NCI-H345 treated with DMSO at 0.1 percent for 48 hours (cell line): Measurements from ENCODE around the gene SH2D7.
"Not testable (repeated sequence)": the region's sequence is repeated elsewhere in the genome, so short reads cannot be mapped to it uniquely, and the experiment has no call there.

Experiments used
- DNase-seq: peaks from one replicate; lab custom pipeline; 2025; ENCODE audit not compliant: unreplicated experiment; lab: John Stamatoyannopoulos, UW

SH2D7 gene

DNA sequence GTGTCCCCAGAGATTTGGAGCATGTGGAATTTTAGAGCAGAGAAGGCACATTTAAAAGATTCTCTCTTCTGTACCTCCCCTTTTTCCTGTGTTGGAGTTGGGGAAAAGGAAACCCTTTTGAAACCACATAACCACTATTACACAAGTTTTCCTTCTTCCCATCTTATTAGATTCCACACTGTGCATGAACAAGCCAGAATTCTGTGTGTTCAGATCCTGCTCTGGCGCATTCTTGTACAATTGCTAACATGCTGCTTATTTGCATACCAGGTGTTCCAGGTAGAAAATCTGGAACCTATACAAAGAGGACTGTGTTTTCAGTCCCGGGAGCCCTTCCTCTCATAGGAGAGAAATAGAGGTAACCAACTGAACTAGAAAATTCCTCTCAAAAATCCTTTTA is 41.4 kb downstream of the SH2D7 start:
- DNase-seq, result no peak

DNA sequence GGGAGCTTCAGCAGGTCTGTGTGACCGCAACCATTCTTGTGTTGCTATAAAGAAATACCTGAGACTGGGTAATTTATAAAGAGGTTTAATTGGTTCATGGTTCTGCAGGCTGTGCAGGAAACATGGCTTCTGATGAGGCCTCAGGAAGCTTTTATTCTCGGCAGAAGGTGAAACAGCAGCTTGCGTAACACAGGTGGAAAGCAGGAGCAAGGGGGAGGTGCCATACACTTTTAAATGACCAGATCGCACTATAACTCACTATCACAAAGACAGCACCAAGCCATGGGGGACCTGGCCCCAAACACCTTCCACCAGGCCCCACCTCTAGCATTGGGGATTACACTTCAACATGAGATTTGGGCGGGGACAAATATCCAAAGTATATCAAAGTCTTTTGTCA is 47.2 kb downstream of the SH2D7 start:
- no peak for DNase-seq

- no peak for DNase-seq
Observed at GRCh38 chr15:78140292-78140691, 47.9 kb downstream of the SH2D7 start.

GRCh38 chr15:78142332-78142731 is 50.0 kb downstream of the SH2D7 start:
- no peak for DNase-seq

- DNase-seq, result no peak
Observed at GRCh38 chr15:78146425-78147154, 54.2 kb downstream of the SH2D7 start.

DNA sequence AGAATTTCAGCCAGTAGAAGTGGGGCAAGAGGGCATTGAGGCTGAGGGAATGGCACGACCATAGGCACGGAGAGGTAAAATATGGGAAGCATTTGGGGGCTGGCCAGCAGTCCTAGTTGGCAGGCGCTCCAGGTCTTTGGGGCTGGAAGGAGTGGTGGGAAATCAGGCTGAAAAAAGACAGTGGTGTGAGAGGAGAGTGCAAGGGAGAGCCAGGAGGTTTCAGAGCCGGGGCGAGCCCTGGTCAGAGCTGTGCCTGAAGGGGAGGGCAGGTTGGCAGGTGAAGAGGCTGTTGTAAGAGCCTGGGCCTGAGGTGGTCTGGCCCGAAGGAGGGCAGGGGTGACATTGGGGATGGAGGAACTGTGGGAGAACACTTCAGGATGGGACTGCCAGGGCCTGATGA is 55.2 kb downstream of the SH2D7 start:
- no peak for DNase-seq

DNA sequence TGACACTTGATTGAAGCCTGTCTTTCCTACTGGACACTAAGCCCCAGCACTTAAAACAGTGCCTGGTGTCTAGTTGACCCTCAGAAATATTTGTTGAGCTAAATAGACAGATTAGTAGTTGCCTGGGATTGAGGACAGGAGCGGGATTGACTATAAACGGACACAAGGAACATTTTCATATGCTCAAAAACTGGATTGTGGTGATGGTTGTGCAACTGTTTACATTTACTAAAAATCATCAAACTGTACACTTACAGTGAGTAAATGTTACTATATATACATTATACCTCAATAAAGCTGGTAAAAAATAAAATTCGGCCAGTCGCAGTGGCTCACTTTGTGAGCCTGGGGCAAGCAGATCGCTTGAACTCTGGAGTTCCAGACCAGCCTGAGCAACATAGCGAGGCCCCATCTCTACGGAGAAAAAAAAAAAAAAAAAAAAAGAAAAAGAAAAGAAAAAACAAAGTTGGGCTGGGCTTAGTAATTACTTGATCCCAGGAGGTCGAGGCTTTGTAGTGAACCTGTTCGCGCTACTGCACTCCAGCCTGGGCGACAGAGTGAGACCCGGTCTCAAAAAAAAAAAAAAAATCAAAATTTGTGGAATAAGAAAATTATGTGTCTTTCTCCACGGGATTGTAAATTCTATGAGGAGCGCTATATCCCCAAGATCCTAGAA is 56.2 kb downstream of the SH2D7 start:
- DNase-seq, result no peak

- DNase-seq, result peak; percentile 79
Observed at GRCh38 chr15:78149068-78149804, 56.9 kb downstream of the SH2D7 start, which contains the start of gene IDH3A. TSS of gene IDH3A (plus strand) at chr15:78149362. CDS start at chr15:78149404, 42 bp downstream.

DNA sequence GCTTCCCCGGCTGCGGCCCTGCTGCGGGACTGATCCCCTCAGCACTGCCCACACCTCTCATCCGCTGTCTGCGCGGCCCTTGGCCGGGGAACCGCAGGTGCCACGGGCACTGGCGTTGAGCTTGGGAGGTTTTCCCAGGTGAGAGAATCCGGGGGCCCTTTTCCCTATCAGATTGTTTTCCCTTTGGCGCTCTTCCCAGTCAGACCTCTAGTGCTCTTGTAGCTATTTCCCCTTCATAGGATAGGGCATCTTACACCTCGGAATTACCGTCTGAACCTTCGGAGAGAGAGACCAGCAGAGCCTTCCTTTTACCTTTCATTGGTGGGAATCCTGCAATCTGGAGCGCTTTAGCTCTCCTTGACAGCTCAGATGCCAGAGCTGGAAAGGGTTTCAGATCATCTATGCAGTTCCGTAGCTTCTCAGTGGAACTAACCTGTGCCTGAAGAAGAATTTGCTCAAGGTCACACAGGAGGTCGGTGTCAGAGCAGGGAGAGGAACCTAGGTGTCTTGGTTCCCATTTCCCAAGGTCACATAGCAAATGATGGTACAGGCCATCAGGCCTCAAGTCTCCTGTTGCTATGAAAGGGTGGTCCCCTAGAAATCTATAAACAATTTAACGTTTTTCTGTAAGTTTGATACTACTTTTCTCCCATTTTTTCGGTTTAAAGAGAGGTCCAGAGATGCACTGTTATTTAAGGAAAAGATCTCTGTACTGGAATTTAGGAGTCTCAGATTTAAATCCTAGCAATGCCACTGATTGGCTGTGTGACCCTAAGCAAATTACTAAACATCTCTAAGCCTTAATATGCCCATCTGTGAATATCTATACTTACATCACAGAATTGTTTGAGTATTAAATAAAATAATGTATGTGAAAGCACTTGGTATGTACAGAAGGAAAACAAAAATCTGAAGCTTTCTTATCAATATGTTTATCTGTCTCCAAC is 57.7 kb downstream of the SH2D7 start:
- peak; percentile 29 for DNase-seq

- DNase-seq, result not testable (repeated sequence)
Observed at GRCh38 chr15:78151075-78151474, 58.7 kb downstream of the SH2D7 start.
